Kidney (tissue), 14 donors: ENCODE data around the gene BHMT. TPM values are rescaled to one million over a fixed set of nuclear protein-coding genes. Genes with fewer than 3 reads are reported as not detected.

ENCODE experiments used
- DNase-seq, 5 donors: peaks; one replicate each; pipeline ENCODE4 v3.0.0-alpha.2; 2013 to 2020
- FAIRE-seq: peaks from 2 replicates; lab custom pipeline; 2012; peaks lifted over from hg19 to GRCh38; lab: Jason Lieb, UNC
- H3K27ac ChIP-seq, 2 donors: one replicate each; pipeline ENCODE4 v1.7.0; 2013; ENCODE audit warnings: low read depth in 2 of 2, low read length in 2 of 2, inconsistent platforms in 1 of 2
- H3K27me3 ChIP-seq: one replicate; pipeline ENCODE4 v1.7.1; 2013; ENCODE audit warnings: low read length, inconsistent platforms; ENCODE audit not compliant: control insufficient read depth, insufficient read depth
- H3K36me3 ChIP-seq, 3 donors: one replicate each; pipeline versions ENCODE4 v1.7.0 to v1.7.1; 2013; ENCODE audit warnings: low read length in 3 of 3, control low read depth in 1 of 3, inconsistent platforms in 1 of 3; ENCODE audit not compliant: insufficient read depth in 3 of 3, control insufficient read depth in 2 of 3
- H3K4me1 ChIP-seq, 3 donors: one replicate each; pipeline versions ENCODE4 v1.7.0 to v1.7.1; 2013; ENCODE audit warnings: low read length in 3 of 3, inconsistent platforms in 1 of 3, low read depth in 1 of 3; ENCODE audit not compliant: control insufficient read depth in 2 of 3, insufficient read depth in 2 of 3
- H3K4me3 ChIP-seq, 3 donors: one replicate each; pipeline versions ENCODE4 v1.7.0 to v1.8.1; 2013; ENCODE audit warnings: low read length in 3 of 3, control low read depth in 1 of 3, inconsistent platforms in 1 of 3
- H3K9ac ChIP-seq, 3 donors: one replicate each; pipeline versions ENCODE4 v1.7.0 to v1.7.1; 2013; ENCODE audit warnings: low read length in 3 of 3, control low read depth in 1 of 3, inconsistent platforms in 1 of 3
- H3K9me3 ChIP-seq, 3 donors: one replicate each; pipeline versions ENCODE4 v1.7.0 to v1.7.1; 2013; ENCODE audit warnings: low read length in 3 of 3, control low read depth in 1 of 3, inconsistent platforms in 1 of 3; ENCODE audit not compliant: control insufficient read depth in 2 of 3, insufficient read depth in 1 of 3
- intact Hi-C: fragments of 100-400 bp; cut with DNase I; formaldehyde crosslinking; loops from one replicate; pipeline ENCODE4 v1.11.1; 2022
- polyA plus RNA-seq: library from polyadenylated mRNA; stranded (reverse); fragments of 350-450 nt; fragmentation: Illumina TruSeq; extraction: RNeasy Lipid Tissue Mini Kit (QIAGEN cat#74804); gene quantifications from one replicate; pipeline ENCODE4 v1.2.3, GENCODE V29; 2014; ENCODE audit warnings: low read depth, low replicate concordance; ENCODE audit not compliant: insufficient read depth
- total RNA-seq: library from RNA; stranded (reverse); fragmentation: NEBNext Ultra II Directional; extraction: Animal tissue kit (Norgen Biotek cat#: 25700); gene quantifications from one replicate; pipeline ENCODE4 v1.2.1, GENCODE V29; 2021
- TF ChIP-seq, protein P1 (sequence below): IDR thresholded peaks from 3 replicates; pipeline ENCODE4 v1.5.1; 2012; ENCODE audit warnings: mild to moderate bottlenecking, moderate library complexity, borderline replicate concordance; ENCODE audit not compliant: insufficient read depth; ENCODE audit errors: extremely low read depth
- donor health status: control.
- donor health status: control.
- donor health status: control.
- donor health status: control.
- donor health status: control.
- donor health status: DM: yes; HTN: yes; CAD: no.
- donor health status: Normal renal cell carcinoma (clear cell type).

The BHMT gene
- total and polyA plus RNA-seq, 2 donors from 2014 or later: 30.7 to 270 TPM

DNA sequence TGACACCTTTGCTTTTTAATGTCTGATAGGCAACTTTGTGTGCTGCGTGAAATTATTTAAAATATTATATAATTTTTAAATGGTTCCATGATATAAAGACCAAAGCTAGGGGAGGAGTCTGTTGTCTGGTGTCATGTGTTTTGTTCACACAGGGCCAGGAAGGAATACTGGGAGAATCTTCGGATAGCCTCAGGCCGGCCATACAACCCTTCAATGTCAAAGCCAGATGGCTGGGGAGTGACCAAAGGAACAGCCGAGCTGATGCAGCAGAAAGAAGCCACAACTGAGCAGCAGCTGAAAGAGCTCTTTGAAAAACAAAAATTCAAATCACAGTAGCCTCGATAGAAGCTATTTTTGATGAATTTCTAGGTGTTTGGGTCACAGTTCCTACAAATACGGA is 19.2 kb downstream of the BHMT start:
- FAIRE-seq: no peak

DNA sequence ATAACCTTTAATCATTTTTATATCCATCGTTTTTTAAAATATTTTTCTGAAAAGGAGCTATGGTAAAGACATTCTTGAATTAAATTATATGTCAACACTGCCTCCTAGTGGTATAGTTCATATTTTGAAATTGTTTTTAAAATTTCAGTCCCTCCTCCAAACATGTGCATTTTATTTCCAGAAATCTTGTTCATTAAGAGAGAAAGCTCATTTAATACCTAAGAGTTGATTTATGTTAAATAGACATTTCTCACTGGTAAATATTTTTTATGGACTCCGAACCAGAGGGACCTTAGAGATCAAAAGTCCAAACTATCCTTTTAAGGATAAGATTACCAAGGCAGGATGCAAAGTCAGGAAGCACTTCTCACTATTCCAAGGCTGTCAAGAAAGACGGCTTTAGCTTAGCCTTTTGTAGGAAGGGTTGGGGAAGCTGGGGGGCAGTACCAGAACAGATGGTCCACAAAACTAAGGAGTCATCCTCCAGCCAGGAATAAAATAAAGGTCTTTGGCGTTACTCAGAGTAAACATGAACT is 21.6 kb downstream of the BHMT start:
- peak overlapping the region in 1 of 3 donors; percentile 2 for H3K9ac ChIP-seq
- peaks cover 0 to 2% (median 0%) of the 10 kb centered on the region in 3 donors for H3K4me1 ChIP-seq
- peak overlapping the region; percentile 32 to 54 (median 52) for H3K4me3 ChIP-seq
- no peaks in the 10 kb centered on the region for H3K36me3 ChIP-seq
- intact Hi-C loops: loop anchor here (10.0 kb wide), 1 partner anchor 332 kb away; no protein-coding TSS in a partner anchor
- H3K27me3 ChIP-seq: peaks cover 2% of the 10 kb centered on the region
- FAIRE-seq (peak; percentile 96), DNase-seq (peak in 2 of 5 donors; percentile 60 to 73)
- TF ChIP-seq, protein P1, sequence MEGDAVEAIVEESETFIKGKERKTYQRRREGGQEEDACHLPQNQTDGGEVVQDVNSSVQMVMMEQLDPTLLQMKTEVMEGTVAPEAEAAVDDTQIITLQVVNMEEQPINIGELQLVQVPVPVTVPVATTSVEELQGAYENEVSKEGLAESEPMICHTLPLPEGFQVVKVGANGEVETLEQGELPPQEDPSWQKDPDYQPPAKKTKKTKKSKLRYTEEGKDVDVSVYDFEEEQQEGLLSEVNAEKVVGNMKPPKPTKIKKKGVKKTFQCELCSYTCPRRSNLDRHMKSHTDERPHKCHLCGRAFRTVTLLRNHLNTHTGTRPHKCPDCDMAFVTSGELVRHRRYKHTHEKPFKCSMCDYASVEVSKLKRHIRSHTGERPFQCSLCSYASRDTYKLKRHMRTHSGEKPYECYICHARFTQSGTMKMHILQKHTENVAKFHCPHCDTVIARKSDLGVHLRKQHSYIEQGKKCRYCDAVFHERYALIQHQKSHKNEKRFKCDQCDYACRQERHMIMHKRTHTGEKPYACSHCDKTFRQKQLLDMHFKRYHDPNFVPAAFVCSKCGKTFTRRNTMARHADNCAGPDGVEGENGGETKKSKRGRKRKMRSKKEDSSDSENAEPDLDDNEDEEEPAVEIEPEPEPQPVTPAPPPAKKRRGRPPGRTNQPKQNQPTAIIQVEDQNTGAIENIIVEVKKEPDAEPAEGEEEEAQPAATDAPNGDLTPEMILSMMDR: peak; percentile 47
- H3K27ac ChIP-seq: peak overlapping the region; percentile 10 to 20
- no peaks in the 10 kb centered on the region for H3K9me3 ChIP-seq

More for the DNA sequence above, 19.2 kb downstream of the BHMT start:
- Histone ChIP-seq H3K27ac (no peak overlapping the region), H3K4me1 (peaks cover 0 to 2% (median 0%) of the 10 kb centered on the region in 3 donors), H3K27me3 (peaks cover 2% of the 10 kb centered on the region), H3K9me3 (no peaks in the 10 kb centered on the region), H3K9ac (no peak overlapping the region), H3K36me3 (peaks cover 0 to 10% (median 3%) of the 10 kb centered on the region in 3 donors), H3K4me3 (no peak overlapping the region)
- no peak for DNase-seq
- intact Hi-C loops: loop anchor here (10.0 kb wide), 1 partner anchor 334 kb away; no protein-coding TSS in a partner anchor
- TF ChIP-seq, protein P1: no peak

DNA sequence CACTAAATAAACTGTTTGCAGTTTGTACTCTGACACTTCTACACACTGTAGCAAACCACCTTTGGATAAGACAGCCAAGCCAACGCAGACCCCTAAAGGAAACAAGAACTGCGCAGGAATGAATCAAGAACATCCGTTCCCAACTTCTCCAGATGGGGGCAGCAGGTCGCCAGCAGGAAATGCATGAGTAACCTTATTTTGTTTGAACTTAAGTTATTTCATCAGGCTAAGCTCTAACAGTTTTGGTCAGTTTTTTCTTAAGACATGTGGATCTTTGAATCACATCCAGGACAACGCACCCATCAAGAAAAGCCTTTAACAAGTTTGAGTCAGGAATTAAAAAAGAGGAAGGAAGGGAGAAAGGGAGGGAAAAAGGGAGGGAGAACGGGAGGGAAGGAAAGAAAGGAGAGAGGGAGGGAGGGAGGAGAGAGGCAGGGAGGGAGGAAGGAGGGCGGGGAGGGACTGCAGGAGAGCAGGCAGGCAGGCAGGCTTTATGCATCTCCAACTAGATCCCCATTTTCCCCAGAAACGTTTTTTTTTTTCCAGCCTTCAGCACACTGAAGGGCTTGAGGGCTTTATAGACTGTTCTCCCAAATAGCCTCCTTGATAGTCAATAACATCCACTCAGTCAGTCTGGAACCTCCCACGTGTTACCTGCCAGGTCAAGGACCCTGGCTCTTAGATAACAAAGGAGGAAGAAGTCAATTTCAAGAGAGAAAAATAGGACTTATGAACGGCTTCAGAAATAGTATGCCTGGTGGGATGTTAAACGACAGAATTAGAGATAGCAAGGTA is 22.2 kb downstream of the BHMT start:
- intact Hi-C loops: loop anchor here (10.0 kb wide), 1 partner anchor 331 kb away; no protein-coding TSS in a partner anchor
- Histone ChIP-seq H3K27ac (peak overlapping the region; percentile 10 to 20), H3K9me3 (no peaks in the 10 kb centered on the region), H3K9ac (peak overlapping the region in 2 of 3 donors; percentile 2 to 28), H3K4me1 (peaks cover 0 to 2% (median 0%) of the 10 kb centered on the region in 3 donors), H3K27me3 (peaks cover 2% of the 10 kb centered on the region), H3K4me3 (peak overlapping the region; percentile 32 to 54 (median 52)), H3K36me3 (no peaks in the 10 kb centered on the region)
- DNase-seq: peak in 4 of 5 donors; percentile 80 to 93 (median 90)
- peak; percentile 33 for FAIRE-seq
- TF ChIP-seq, protein P1: peak; percentile 65
